Measurements from ENCODE around the gene RIMS3.

Gene RIMS3

DNA sequence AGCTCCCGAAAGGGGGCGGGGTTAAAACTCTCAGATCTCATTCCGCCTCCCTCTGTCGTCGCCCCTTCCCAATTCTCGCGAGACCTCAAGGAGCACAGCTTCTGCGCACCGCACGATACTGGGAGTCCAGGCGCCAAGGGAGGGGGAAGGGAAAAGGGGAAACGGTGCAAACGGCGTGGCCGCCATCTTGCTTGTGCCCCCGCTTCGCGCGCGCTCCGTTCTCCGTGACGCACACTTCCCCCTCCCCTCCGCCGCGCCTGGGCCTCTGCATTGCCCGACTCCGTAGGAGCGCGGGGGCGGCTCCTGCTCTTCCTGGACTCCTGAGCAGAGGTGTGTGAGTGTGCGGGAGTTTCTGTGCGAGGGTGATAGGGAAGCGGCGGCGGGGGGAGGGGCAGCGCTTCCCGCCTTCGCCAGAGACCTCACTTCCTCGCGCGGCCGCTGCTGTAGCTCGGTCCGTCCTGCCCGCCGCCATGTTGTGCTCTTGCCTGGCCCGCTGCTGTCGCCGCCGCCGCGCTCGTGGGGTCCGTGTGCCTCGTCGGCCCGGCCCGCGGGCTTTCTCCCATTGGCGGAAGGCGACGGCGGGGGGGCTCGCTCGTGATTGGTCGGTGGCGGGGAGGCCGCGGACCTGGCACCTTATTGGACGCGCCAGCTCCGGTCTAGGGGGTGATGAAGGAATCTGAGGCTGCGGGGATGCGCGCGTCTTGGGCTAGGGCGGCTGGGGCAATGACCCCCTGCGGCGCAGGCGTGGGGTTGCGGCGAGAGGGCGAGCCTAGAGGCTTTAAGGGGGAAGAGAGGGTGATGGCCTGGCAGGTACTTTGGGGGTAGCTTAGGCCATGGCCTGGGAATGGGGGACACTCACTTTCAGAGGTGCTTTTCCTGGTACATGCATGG, 26.3 kb upstream of the RIMS3 start, which contains the start of gene NFYC:
Gene NFYC, plus strand, starts transcription at position 167 of the 891 bp plus-strand sequence. CDS start 47,140 bp downstream, outside the sequence.
- DNase-seq: peak; percentile 97 to 98

DNA sequence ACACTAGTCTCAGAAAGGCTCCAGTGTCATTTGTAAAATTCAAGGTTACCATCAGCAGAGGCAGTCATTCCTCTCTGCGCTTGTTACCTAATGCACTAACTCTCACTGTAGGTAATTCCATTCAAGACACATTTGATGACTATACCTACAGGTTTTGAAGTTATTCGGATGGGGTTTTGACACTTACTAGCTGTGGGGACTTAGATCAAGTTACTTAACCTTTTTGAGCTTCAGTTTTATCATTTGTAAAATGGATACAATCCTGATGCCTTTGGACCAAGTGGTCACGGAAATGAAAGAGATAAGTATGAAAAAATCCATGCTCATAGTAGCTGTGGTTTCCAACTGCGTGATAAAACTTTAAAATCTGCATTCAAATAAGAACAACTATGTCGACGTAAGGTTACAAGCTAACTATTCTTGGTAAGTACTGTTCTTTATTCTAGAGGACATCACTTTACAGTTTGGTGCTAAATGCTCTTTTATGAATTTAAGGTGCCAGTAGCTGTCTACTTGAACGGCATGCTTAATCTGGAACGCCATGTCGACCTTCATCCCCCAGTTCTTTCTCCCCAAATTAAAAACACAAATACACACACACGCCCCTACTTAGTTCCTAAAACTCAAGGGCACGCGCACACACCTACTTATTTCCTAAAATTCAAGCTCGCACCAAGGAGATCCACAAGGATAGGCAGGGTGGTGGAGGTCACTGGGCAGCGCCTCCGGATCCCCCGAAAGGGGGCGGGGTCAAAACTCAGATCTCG, 25.5 kb upstream of the RIMS3 start:
- peak in 1 of 2 donors; percentile 21 for DNase-seq

DNA sequence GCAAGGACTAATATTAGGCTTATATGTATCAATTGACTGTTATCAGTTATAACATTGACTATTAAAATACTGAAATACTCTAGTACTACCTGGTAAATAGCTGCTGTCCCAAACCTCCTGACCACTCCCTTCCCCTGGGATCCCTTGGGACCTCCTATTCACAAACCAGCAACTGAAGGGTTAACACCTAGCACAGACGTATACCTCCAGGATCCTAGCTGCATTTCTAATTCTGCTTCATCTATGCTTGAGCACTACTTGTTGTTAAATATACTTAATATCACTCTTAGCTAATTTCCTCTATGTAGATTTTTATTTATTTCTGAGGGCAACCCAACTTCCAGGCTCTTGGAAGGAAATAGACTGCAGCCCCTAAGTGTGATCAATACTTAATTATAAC, 24.3 kb upstream of the RIMS3 start:
- no peak for DNase-seq

- DNase-seq: no peak
These were observed 22.2 kb upstream of the RIMS3 start for GRCh38 chr1:40687661-40688060.

DNA sequence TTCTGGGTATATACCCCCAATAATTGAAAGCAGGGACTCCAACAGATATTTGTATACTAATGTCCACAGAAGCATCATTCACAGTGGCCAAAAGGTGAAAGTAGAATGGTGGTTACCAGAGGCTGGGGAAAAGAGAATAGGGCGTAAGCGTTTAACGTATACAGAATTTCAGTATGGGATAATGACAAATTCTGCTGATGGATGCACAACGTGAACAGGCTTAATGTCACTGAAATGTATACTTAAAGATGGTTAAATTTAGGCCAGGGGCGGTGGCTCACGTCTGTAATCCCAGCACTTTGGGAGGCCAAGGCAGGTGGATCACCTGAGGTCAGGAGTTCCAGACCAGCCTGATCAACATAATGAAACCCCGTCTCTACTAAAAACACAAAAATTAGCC, 21.6 kb upstream of the RIMS3 start:
- DNase-seq: no peak

DNA sequence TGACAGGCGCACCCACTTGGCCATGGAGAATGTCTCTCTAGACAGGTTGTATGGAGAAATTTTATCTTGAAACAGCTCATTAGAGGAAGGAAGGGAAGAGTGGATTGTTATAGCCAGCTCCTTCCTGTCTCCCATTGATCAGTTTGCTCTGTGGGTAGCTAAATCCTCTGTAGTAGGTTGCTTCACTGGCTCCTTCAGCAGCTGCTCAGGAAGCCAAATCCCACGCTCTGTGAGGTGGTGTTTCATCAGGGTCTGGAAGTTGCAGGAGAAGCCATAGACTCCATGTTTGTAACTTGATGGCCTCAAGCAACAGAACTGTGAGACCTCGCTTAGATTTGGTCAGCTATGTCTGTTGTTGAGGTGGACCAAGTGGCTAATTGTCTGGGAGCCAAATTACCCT, 19.2 kb upstream of the RIMS3 start:
- DNase-seq: no peak

DNA sequence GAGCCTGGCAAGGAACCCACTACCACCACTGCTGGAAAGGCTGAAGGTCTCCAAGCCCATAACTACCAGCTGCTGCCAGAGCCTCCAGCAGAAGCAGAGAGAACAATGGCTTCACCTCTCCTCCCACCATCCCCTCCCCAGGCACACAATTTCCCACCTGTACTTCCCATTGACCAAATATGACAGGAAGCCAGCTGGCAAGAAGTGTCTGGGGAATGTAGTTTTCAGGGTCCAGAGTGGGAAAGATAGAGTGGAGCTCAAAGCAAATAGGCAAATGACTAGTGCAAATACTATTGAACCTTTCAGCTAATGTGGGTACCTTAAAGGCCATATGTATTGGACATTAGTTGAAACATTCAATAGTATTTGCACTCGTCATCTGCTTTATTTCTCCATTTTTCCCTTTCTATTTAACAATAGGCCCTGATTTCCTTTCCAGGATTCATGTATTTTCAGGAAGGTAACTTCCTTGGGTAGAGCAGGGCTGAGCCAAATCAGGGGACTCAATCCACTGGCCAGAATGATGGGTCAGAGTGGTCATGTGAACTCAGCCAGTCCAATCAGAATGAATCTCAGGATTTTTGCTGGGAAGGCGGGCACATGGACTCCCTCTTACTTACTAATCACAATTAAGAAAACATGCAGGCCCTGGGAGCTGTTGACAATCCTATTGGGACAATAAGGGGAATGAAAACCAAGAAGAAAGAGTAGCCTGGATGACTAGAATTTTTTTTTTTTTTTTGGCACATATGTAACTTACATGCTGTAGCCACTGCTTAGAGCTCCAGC, 13.9 kb upstream of the RIMS3 start:
- no peak for DNase-seq

GRCh38 chr1:40676501-40676900, 11.0 kb upstream of the RIMS3 start:
- no peak for DNase-seq

- no peak for DNase-seq
These were observed 8.0 kb upstream of the RIMS3 start for GRCh38 chr1:40673452-40673851.

DNA sequence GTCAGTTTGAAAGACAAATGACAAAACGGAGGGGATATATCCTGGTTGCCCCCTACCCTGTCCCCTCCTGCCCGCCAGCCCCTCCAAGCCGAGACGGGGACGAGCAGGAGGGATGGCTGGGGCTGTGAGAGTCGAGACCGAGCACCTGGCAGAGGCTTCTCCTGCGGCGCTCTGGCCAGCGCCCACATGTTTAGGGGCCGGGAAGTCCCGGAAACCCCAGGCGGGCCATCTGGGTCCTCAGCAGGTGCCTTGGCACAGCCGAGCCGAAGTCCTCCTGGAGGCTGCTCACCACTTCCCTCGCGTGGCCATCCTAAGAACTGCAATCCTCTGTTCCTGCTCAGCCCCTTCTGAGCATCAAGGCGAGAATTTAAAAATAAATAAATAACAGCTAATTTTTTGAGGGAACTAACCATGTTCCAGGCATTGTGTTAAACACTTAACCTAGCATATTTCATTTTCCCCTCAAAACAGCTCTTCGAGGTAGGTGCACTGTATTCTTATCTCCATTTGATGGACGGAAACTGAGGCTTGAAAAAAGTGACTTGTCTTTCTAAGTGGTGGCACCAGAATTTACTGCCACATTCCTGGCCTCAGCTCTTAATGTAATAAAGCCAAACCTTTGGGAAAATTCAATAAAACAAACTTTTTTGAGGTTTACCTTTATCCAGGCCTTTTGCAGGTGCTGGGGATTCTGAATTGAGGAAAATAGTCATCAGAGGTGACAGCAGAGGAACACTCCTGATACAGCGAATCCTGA, 3.5 kb upstream of the RIMS3 start:
- DNase-seq: peak; percentile 83 to 85

GRCh38 chr1:40664791-40665190, 691 bp downstream of the RIMS3 start:
- DNase-seq: no peak

GRCh38 chr1:40664167-40664537, 1.3 kb downstream of the RIMS3 start:
- DNase-seq: no peak

- no peak for DNase-seq
These were observed 1.9 kb downstream of the RIMS3 start for GRCh38 chr1:40663324-40664166.

DNA sequence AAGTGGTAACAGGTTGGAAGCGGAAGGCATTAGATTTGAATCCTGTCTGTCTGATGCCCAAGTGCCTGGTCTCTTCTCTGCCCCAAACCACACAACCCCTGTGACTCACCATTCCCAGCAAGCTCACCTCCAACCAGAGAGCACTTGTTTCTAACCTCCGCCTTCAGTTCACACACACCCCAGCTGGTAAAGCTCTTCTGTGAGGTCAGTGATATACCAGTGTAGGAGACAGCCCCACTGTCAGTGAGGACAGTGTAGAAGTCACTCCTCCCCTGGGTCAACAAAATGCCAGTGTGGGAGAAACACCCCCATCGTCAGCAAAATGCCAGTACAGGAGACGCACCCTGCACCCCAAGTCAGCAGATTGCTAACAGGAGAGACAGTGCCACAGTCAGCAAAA, 2.6 kb downstream of the RIMS3 start:
- DNase-seq: no peak

DNA sequence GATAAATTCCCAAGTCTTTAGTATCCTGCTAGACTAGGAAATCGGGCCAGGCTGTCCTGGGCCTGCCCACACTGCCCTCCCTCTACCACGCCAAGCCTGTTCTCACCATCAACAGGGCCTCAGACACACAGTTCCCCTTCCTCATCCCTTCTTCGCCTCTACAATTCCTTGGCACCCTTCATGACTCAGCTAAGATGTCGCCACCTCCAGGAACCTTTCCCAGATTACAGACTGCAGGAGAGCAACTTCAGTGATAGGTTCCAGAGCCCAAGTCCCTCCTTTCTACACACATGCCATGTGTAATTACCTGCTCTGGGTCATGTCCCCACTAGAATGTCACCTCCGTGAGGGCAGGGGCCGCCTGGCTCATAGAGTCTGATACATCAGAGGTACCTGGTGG, 3.3 kb downstream of the RIMS3 start:
- DNase-seq: no peak

GRCh38 chr1:40661678-40662077, 3.8 kb downstream of the RIMS3 start:
- DNase-seq: no peak

DNA sequence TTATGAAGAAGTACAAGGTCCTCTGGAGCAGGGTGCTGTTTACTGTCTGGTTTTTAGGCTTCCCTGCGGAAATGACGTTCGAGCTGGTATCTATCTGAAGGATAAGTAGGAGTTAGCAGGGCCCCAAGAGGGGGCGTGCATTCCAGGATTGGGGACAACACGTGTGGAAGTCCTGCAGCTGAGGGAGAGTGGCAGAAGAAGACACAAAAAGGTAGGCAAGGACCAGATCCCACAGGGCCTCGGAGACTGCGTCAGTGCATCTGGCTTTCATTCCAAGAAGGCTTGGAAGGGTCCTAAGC, 5.9 kb downstream of the RIMS3 start:
- DNase-seq: no peak

GRCh38 chr1:40658751-40659648, 6.5 kb downstream of the RIMS3 start:
- no peak for DNase-seq

DNA sequence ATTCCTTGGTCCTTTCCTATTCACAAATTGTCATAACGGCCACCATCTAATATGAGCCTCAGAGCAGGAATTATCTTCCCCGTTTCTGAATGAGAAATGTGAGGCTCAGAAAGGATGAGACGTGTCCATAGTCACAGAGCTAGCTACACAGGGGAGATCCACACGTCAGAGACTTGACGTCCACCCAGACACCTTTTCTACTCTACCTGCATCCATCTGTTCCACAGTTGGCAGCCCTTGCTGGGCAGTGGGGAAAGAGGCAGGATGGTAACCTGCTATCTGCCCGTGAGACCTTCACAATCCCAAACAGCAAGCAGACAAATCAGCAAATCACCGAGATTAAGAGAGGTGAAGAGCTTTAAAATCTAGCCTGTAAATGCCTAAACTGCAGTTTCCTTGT, 8.4 kb downstream of the RIMS3 start:
- DNase-seq: no peak

DNA sequence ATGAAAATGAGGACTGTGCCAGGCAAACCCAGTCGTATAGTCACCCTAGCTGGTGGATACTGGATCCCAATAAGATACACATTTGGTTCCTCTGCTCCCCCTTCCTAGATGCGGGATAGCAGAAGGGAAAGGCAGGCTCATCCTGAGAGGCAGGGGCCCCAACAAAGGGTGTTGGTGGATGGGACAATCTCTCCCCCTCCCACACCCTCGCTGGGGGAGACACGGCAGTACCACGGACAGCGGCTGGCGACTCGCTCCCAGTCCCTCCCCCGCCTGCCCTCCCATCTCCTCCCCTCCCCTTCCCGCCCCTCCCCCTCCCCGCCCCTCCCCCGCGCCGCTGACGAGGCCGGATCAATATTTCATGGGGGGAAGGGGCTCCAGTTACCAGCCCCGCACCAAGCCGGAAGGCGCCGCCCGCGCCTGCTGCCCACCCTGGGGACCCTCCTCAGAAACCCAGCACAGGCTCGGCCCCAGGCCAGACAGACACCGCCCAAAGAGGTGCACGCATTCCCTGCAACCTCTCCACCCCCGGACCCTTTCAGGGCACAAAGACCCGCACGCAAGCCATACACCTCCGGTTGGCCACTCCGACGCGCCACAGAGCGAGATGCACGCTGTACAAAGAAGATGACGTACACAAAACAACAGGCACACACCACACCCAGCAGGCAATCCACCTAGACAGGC, 11.5 kb downstream of the RIMS3 start:
- DNase-seq: no peak
